DMS 273 (cell line): ENCODE measurements around the gene SETBP1.

Experiments
- DNase-seq: peaks from one replicate; lab custom pipeline; 2025; ENCODE audit not compliant: unreplicated experiment; lab: John Stamatoyannopoulos, UW

The SETBP1 gene

GRCh38 chr18:44895176-44895798 is 214.6 kb downstream of the SETBP1 start:
- peak; percentile 65 for DNase-seq

GRCh38 chr18:44896846-44897245 is 216.2 kb downstream of the SETBP1 start:
- peak; percentile 45 for DNase-seq

DNA sequence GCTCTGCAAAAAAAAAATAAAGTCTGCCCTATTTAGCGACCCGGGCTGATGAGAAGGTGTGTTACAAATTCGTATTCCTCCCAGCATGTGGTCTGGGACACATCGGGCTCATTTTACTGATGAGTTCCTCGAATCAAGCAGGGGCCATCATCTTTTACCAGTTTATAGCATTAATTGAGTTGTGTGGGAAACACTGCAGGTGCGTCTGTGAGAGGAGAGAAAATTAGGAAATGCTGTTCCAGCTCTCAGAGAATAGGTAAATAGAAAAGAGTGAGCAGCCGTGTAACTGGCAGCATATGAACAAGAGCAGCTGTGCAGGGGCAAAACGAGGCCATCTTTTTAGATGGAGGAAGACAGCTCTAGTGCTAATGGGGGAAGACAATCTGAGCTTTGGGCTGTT is 216.7 kb downstream of the SETBP1 start:
- DNase-seq: peak; percentile 53

DNA sequence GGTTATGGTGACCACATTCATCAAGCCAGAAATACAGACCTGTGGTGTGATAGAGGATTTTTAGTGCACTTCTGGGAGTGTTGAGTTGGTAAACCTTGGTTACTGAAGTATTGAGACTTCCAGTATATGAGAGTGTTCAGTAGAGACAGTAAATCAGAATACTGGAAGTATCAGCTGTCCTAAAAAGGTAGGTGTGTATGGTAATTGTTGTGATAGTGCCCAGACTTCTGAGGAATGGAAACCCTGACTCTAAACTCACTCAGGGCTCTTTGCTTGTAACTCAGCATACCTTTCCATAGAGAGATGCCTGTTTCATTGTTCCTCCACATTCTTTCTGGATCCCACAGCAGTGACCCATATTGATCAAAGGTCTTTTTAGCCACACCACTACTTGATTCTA is 217.1 kb downstream of the SETBP1 start:
- DNase-seq: no peak

DNA sequence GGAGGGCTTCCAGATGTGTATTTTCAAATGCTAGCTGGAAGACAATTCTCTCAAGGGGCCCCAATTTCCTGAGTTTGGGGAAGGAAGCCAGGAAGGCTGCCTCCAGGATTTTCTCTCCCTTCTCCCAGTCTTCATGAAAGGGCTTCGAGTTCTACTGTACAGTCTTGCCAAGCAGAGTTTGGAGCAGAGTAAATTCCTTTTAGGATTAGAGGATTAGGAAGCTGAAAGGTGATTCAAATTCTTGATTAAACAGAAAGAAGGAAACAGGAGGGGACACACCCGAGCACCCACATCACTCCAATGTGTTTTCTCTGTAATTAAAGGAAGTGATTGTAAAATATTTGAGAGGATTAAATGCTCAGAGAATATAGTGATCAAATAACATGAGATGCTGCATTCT is 217.8 kb downstream of the SETBP1 start:
- DNase-seq: no peak

DNA sequence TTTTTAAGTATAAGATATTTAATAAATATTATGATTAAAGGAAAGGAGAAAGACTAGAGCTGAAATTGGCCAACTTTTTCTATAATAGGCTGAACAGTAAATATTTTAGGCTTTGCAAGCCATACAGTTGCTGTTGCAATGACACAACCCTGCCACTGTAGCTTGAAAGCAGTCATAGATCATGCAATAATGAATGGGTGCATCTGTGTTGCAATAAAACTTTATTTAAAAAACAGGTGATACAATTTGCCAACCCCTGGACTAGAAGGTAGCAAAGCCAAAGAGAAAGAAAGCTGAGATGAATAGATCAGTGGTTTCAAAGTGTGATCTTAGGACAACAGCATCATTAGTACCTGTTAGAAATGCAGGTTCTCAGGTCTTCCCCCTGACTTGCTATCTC is 219.1 kb downstream of the SETBP1 start:
- DNase-seq: no peak

GRCh38 chr18:44900627-44901026 is 219.9 kb downstream of the SETBP1 start:
- DNase-seq: no peak

- peak; percentile 32 for DNase-seq
Measured at GRCh38 chr18:44901283-44901682, 220.6 kb downstream of the SETBP1 start.

DNA sequence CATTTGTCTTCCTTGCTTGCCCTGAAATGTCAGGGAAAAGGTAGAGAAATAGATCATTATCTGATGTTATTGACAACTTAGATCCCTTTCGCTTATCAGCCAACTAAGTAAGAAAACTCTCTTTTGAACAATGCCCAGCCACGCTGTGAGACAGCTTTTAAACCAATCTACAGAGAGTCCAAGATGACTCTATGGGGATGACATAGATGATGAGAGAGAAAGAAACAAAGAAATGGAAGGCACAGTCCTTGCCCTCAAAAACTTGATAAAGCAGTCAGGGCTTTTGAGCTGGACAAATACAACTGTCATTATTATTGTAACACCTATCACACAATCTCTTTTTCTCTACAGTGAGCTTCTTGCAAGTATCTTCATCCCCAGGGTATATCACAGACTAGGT is 222.6 kb downstream of the SETBP1 start:
- no peak for DNase-seq

- no peak for DNase-seq
Measured at GRCh38 chr18:44904768-44905167, 224.1 kb downstream of the SETBP1 start.

DNA sequence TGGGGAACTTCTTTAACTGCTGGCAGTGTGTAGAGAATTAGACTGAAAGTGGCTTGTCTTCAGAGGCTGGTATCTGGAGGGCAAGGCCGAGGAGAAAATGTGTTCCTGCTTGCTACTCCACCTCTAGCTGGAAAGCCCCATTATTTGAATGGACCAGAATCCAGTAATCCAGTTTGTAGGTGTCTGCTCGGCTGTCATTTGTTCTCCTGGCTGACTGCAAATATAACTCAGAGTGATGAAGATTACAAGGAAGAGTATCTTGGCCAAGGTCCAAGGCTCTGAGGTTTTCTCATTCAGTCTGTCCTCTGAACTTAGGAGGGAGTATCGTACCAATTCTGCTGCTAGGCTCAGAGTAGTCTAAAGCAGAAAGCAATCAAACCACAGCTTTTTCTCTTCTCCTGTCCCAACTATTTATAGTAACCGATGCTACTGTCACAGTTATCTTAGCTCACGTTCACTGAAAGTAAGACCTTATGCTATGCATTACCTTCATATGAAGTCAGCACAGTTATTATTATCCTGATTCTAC is 228.6 kb downstream of the SETBP1 start:
- peak; percentile 8 for DNase-seq

DNA sequence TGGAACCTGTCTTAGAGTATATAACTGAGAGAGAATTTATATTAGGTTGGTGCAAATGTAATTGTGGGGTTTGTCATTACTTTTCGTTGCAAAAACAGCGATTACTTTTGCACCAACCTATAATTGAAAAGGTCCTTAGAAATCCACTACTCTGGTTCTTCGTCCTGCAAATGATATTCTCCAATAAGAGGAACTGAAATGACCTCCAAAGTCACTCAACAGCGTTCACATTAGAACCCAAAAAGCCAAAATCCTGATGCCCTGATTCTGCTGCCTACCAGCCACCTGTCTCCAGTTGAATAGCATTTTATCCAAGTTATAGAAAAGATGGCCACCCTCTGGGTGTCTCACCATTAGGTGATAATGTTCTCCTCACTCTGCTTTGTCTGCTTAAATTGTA is 230.6 kb downstream of the SETBP1 start:
- DNase-seq: no peak

DNA sequence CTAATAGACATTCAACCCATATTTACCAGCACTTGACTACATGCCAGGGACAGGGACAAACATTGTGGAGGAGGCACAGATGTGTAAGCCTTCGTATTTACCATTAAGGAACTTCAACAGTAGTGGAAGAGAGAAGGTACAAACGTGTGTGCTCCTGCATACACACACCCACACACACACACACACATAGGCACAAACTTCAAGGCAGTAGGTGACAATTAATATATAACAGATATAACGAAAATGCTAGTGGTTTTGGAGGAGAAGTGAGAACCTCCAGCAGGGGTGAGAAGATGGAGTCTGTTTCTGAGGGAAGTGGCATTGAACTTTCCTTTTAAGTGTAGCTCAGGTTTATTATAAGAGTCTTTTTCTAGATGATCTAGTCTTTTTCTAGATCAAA is 231.1 kb downstream of the SETBP1 start:
- DNase-seq: no peak

- no peak for DNase-seq
Measured at GRCh38 chr18:44912740-44913478, 232.2 kb downstream of the SETBP1 start.

DNA sequence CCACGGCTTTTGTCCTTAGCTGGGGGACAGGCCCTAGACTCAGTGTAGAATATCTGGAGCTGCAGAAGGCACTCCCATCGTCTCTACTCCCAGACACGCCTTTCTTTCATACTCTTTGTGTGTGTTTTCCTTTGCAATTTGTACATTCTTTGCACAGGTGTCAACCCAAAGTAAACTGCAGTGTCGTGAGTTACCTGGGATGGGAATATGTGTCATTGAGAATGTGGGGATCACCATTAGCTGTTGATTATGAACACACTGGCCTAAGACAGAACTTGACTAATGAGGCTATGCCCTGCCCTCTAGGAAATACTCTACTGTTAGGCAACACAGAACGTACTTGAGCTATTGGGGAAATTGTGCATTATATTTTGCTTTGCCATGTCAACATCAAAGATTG is 233.3 kb downstream of the SETBP1 start:
- DNase-seq: no peak

DNA sequence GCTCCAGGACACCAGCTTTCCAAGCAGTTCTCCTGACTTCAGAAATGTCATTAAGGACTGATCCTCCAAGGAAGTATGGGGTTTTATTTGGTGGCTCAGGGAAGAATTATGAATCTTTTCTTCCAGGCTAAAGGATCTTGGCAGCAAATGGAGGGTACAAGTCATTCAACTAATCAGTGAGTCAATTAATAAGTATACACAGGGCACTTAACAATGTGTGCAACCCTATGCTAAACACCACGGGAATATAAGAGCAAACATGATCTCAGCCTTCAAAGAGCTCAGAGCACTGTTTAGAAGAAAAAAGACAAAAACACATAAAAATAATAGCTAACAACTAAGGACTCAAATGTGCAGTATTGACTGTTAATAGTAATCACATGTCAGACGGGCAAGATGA is 234.5 kb downstream of the SETBP1 start:
- no peak for DNase-seq

GRCh38 chr18:44915661-44916060 is 235.0 kb downstream of the SETBP1 start:
- DNase-seq: no peak

DNA sequence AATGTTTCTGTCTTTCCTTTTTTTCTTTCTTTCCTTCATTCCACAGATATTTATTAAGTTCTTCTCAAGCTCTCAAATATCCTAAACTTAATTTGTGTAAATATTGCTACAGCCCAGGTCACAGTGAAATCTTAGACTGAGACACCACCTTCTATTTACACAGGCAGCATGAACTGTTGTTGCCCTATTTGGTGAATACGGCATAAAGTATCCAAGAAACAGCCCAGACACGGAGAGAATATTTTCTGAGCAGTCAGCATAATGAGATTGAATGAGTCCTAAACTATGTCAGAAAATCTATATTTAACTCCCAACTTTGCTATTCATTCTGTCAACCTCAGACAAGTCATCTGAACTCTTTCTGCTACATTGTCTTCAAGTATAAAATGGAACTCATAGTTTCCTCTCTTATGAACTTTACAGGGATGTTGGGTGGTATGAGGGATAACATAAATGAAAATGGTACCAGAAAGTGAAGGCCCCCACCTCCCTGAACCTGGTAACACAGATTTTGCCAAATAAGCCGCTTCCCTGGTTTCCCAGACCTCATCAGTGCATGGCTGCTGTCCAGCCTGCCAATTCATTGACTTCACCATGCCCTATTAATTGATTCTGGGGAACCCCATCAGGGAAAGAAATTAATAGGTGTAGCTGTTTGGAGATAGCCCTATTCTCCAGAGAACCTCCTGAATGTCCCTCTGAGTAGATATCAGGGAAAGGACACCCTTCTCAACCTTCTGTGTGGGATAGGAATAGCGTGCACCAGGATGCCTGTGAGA is 235.9 kb downstream of the SETBP1 start:
- DNase-seq: no peak

DNA sequence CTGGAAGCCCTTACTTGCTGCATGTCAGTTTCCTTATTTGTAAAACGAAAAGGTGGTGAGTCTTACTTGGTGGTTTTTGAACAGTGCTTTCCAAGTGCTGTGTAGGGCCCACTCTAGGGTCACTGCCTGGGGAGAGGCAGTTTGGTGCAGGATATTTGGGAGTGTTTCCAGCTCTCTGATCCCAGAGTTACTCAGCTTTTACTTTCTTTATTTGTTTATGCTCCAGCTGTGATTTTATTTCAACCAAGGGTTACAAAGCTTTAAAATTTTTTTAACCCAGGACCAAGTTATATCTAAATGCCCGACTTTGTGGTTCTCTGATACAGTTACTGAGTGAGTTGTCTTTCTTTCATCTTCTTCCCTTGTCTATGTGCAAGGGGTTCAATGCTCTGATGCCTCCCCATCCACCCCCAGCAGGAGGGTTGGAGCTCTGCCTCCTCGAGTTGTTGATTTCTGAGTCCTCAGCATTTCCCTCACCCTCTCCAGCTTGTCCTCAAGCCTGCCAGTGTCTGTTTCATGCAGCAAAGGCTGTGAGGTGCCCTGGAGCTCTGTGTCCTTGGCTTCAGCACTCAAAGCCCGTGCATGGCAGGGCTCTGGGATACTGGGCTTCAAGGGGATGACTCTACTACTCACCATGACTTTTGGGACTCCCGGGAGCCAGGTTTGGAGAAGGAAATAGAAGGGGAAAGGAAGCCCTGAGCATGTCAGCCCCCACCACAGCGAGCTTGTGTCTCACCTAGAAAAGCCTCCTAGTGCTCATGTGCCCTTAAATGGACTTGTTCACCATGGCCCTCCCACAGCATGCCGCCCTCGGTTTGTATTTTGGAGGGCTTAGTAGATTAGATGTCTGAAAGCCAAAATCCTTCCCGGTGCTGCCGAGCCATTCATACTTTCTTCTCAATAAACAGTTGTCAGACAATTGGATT is 236.8 kb downstream of the SETBP1 start:
- DNase-seq: no peak

- no peak for DNase-seq
Measured at GRCh38 chr18:44918142-44918476, 237.4 kb downstream of the SETBP1 start.

DNA sequence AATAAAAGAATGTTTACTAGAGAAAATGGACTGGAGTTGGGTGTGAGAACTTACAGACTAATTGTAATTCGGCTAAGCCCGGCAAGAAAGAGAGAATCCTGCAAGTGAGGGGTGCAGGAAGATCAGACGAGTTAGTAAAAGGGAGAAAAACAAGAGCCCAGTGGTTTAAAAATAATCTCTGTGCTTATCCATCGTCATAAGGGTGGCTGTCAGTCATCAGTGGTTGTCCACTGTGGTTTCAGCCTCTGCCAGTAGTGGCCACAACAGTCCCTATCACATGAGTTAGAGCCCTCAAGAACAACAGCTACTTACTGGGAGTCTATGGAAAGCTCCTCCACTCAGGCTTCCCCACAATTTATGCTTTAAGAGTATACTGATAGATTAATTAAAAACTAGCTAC is 239.8 kb downstream of the SETBP1 start:
- DNase-seq: no peak
